ENCODE results near the gene RPN1. TPM values are rescaled to one million over a fixed set of nuclear protein-coding genes. Genes with fewer than 3 reads are reported as not detected.

RPN1 gene
- total RNA-seq, 1 donor from 2014 or later: 120 TPM

Other genes starting within 250 kb of the RPN1 start
- not detected for gene DNAJB8, start 183.9 kb downstream of the RPN1 start, total RNA-seq
- 23.5 TPM for gene GATA2, start 157.6 kb downstream of the RPN1 start, total RNA-seq
- 233 TPM for gene RAB7A, start 75.4 kb upstream of the RPN1 start, total RNA-seq
- gene ACAD9, start 228.8 kb upstream of the RPN1 start, total RNA-seq: 54.0 TPM

Measured in sciatic nerve (tissue), 1 donor.